Neural cell (in vitro differentiated cells): Measurements from ENCODE around the gene VEPH1. TPM values are rescaled to one million over a fixed set of nuclear protein-coding genes. Genes with fewer than 3 reads are reported as not detected.

ENCODE experiments used
- H2AFZ ChIP-seq: fragments of 200-600, 300-800 bp; sonication (generic), shearing (Covaris generic); 2 replicates; pipeline ENCODE4 v1.6.0; 2014; ENCODE audit warnings: low read depth, mild to moderate bottlenecking, antibody characterized with exemption, low read length, moderate library complexity
- H3F3A ChIP-seq: fragments of 200-600 bp; shearing (Covaris generic); 2 replicates; pipeline ENCODE4 v1.6.1; 2016; ENCODE audit warnings: mild to moderate bottlenecking, moderate library complexity, mixed read lengths, antibody characterized with exemption, low read length; ENCODE audit not compliant: insufficient read depth, poor library complexity, severe bottlenecking
- H3K27ac ChIP-seq: fragments of 200-600, 300-800 bp; sonication (generic), shearing (Covaris generic); 2 replicates; pipeline ENCODE4 v1.5.1; 2014; ENCODE audit warnings: mild to moderate bottlenecking, low read length, moderate library complexity
- H3K27me3 ChIP-seq: fragments of 300-800, 200-600 bp; sonication (generic), shearing (Covaris generic); 2 replicates; pipeline ENCODE4 v1.6.0; 2014; ENCODE audit warnings: mild to moderate bottlenecking, low read depth, low read length, moderate library complexity; ENCODE audit not compliant: insufficient read depth
- H3K36me3 ChIP-seq: fragments of 300-800, 200-600 bp; sonication (generic), shearing (Covaris generic); 2 replicates; pipeline ENCODE4 v1.5.1; 2014; ENCODE audit warnings: mild to moderate bottlenecking, antibody characterized with exemption, low read length, moderate library complexity; ENCODE audit not compliant: insufficient read depth
- H3K4me2 ChIP-seq: fragments of 300-800, 200-600 bp; sonication (generic), shearing (Covaris generic); 2 replicates; pipeline ENCODE4 v1.6.0; 2014; ENCODE audit warnings: mild to moderate bottlenecking, low read length
- H3K4me3 ChIP-seq: fragments of 300-800, 200-600 bp; sonication (generic), shearing (Covaris generic); 2 replicates; pipeline ENCODE4 v1.5.1; 2014; ENCODE audit warnings: mild to moderate bottlenecking, low read length, moderate library complexity
- H3K79me2 ChIP-seq: fragments of 200-600 bp; shearing (Covaris generic); replicated peaks from 2 replicates; pipeline ENCODE4 v1.6.0; 2014; ENCODE audit warnings: mild to moderate bottlenecking, low read length, moderate library complexity; ENCODE audit not compliant: insufficient read depth
- H3K9ac ChIP-seq: fragments of 300-800, 200-600 bp; sonication (generic), shearing (Covaris generic); 2 replicates; pipeline ENCODE4 v1.6.1; 2016; ENCODE audit warnings: mild to moderate bottlenecking, low read length, mixed read lengths
- H3K9me2 ChIP-seq: fragments of 200-600 bp; shearing (Covaris generic); 2 replicates; pipeline ENCODE4 v1.6.1; 2016; ENCODE audit warnings: mild to moderate bottlenecking, low read length, mixed read lengths; ENCODE audit not compliant: insufficient read depth
- H3K9me3 ChIP-seq: fragments of 200-600, 300-800 bp; sonication (generic), shearing (Covaris generic); 2 replicates; pipeline ENCODE4 v1.6.1; 2016; ENCODE audit warnings: mild to moderate bottlenecking, mixed run types, low read length, moderate library complexity, mixed read lengths
- H4K20me1 ChIP-seq: fragments of 200-600 bp; shearing (Covaris generic); 2 replicates; pipeline ENCODE4 v1.6.1; 2016; ENCODE audit warnings: mild to moderate bottlenecking, mixed run types; ENCODE audit not compliant: insufficient read depth
- CTCF ChIP-seq: fragments of 450-650 bp; IDR thresholded peaks from 2 replicates; pipeline ENCODE4 v1.5.1; 2014; ENCODE audit warnings: antibody characterized with exemption, mild to moderate bottlenecking, moderate library complexity; ENCODE audit not compliant: poor library complexity, severe bottlenecking
- EP300 ChIP-seq: fragments of 450-650 bp; conservative IDR thresholded peaks from 2 replicates; pipeline ENCODE4 v1.6.1; 2014; ENCODE audit warnings: antibody characterized with exemption, mild to moderate bottlenecking, moderate library complexity; ENCODE audit not compliant: poor library complexity, severe bottlenecking
- EZH2 ChIP-seq: fragments of 200-600, 300-800 bp; shearing (Covaris generic), sonication (generic); IDR thresholded peaks from 2 replicates; pipeline ENCODE4 v1.6.1; 2014; ENCODE audit warnings: antibody characterized with exemption, low read length, borderline replicate concordance, mild to moderate bottlenecking; ENCODE audit not compliant: insufficient read depth, poor library complexity, severe bottlenecking
- MXI1 ChIP-seq: fragments of 450-650 bp; conservative IDR thresholded peaks from 2 replicates; pipeline ENCODE4 v1.6.1; 2014; ENCODE audit warnings: antibody characterized with exemption, mild to moderate bottlenecking; ENCODE audit not compliant: poor library complexity, severe bottlenecking
- POLR2AphosphoS5 ChIP-seq: IDR thresholded peaks from 2 replicates; pipeline ENCODE4 v1.6.1; 2012
- RAD21 ChIP-seq: fragments of 450-650 bp; conservative IDR thresholded peaks from 2 replicates; pipeline ENCODE4 v1.6.1; 2014; ENCODE audit warnings: antibody characterized with exemption, mild to moderate bottlenecking, moderate library complexity
- SMC3 ChIP-seq: fragments of 450-650 bp; conservative IDR thresholded peaks from 2 replicates; pipeline ENCODE4 v1.6.1; 2014; ENCODE audit warnings: antibody characterized with exemption, mild to moderate bottlenecking, moderate library complexity; ENCODE audit not compliant: poor library complexity
- TAF1 ChIP-seq: IDR thresholded peaks from 2 replicates; pipeline ENCODE4 v1.6.1; 2012; ENCODE audit warnings: low read depth
- polyA plus RNA-seq: library from polyadenylated mRNA; depleted of rRNA; stranded (reverse); fragments of >200 nt; gene quantifications from 2 replicates; pipeline ENCODE4 v1.2.3, GENCODE V29; 2014
- TF ChIP-seq, protein P1 (sequence below): IDR thresholded peaks from 2 replicates; pipeline ENCODE4 v1.6.1; 2012; ENCODE audit warnings: borderline replicate concordance

The VEPH1 gene
- polyA plus RNA-seq, 1 donor from 2014 or later = 0.89 TPM

DNA sequence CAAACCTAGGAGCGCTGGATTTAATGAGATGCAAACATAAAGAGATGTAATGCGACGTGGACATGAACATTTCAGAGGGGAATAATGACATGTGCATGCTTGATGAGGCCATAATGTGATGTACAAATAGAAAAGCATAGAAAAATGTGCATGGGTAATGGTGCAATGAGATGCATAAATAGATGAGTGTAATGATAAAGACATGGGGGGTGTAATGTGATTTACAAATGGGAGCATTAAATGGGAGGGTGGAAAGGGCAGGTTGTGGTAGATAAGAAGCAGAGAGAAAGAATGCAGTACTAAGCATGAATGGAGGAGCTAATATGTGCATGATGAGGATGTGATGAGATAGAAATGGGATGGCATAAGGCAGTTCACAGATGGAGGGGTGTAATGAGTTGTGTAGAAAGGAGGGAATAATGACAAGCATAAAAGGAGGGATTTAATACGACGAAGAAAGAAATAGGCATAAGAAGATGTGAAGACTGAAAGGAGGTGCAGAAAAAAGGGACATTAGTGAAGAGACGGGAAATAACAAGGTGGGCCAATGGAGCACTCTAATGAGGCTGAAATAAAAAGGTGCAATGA is 205.8 kb downstream of the VEPH1 start:
- H3K9me3 ChIP-seq = no peaks in the 10 kb centered on the region
- H3K36me3 ChIP-seq = no peaks in the 10 kb centered on the region
- no peak overlapping the region for H3K4me3 ChIP-seq
- no peaks in the 10 kb centered on the region for H3F3A ChIP-seq
- H3K27ac ChIP-seq = no peak overlapping the region
- no peaks in the 10 kb centered on the region for H3K79me2 ChIP-seq
- TF ChIP-seq, protein P1, sequence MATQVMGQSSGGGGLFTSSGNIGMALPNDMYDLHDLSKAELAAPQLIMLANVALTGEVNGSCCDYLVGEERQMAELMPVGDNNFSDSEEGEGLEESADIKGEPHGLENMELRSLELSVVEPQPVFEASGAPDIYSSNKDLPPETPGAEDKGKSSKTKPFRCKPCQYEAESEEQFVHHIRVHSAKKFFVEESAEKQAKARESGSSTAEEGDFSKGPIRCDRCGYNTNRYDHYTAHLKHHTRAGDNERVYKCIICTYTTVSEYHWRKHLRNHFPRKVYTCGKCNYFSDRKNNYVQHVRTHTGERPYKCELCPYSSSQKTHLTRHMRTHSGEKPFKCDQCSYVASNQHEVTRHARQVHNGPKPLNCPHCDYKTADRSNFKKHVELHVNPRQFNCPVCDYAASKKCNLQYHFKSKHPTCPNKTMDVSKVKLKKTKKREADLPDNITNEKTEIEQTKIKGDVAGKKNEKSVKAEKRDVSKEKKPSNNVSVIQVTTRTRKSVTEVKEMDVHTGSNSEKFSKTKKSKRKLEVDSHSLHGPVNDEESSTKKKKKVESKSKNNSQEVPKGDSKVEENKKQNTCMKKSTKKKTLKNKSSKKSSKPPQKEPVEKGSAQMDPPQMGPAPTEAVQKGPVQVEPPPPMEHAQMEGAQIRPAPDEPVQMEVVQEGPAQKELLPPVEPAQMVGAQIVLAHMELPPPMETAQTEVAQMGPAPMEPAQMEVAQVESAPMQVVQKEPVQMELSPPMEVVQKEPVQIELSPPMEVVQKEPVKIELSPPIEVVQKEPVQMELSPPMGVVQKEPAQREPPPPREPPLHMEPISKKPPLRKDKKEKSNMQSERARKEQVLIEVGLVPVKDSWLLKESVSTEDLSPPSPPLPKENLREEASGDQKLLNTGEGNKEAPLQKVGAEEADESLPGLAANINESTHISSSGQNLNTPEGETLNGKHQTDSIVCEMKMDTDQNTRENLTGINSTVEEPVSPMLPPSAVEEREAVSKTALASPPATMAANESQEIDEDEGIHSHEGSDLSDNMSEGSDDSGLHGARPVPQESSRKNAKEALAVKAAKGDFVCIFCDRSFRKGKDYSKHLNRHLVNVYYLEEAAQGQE = no peak
- TF ChIP-seq EZH2 = no peak
- no peak for TF ChIP-seq EP300
- TF ChIP-seq SMC3 = no peak
- TF ChIP-seq RAD21 = no peak
- no peak for TF ChIP-seq TAF1
- no peak for TF ChIP-seq CTCF
- H3K27me3 ChIP-seq = no peaks in the 10 kb centered on the region
- H4K20me1 ChIP-seq = no peaks in the 10 kb centered on the region
- no peak overlapping the region for H3K9ac ChIP-seq
- no peak overlapping the region for H3K4me2 ChIP-seq
- no peaks in the 10 kb centered on the region for H3K9me2 ChIP-seq
- no peak overlapping the region for H2AFZ ChIP-seq

DNA sequence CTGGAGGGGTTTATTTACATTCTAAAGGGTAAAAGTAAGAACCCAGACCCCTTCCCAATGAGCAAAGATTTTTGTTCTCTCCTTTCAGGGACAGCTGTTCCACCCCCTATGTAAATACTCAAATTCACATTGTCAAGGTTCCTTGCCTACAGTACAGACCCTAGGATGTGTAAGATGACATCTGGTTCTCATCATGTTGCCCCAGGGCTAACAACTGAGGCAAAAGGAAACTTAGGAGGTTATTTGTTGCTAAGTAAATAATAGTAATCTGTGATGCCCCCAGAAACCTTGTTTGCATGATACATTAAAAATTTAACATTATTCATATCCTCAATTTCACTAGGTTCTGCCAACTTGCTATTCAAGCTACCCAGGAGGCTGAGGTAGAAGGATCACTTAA is 208.3 kb downstream of the VEPH1 start:
- H3K4me2 ChIP-seq = no peak overlapping the region
- H2AFZ ChIP-seq = no peak overlapping the region
- no peaks in the 10 kb centered on the region for H3K27me3 ChIP-seq
- no peaks in the 10 kb centered on the region for H3K36me3 ChIP-seq
- no peaks in the 10 kb centered on the region for H3F3A ChIP-seq
- no peaks in the 10 kb centered on the region for H4K20me1 ChIP-seq
- no peaks in the 10 kb centered on the region for H3K79me2 ChIP-seq
- no peaks in the 10 kb centered on the region for H3K9me2 ChIP-seq
- H3K27ac ChIP-seq = no peak overlapping the region
- H3K9me3 ChIP-seq = no peaks in the 10 kb centered on the region
- TF ChIP-seq POLR2AphosphoS5 (no peak), EZH2 (no peak), SMC3 (no peak), RAD21 (no peak), EP300 (no peak), CTCF (no peak), TAF1 (no peak), MXI1 (no peak)
- TF ChIP-seq, protein P1 = no peak
- H3K4me3 ChIP-seq = no peak overlapping the region
- no peak overlapping the region for H3K9ac ChIP-seq
